ENCODE measurements around the gene DNAL1. TPM values are rescaled to one million over a fixed set of nuclear protein-coding genes. Genes with fewer than 3 reads are reported as not detected.

The DNAL1 gene
- total RNA-seq, 4 donors from 2014 or later = 5.9 to 11.7 (median 8.1) TPM

DNA sequence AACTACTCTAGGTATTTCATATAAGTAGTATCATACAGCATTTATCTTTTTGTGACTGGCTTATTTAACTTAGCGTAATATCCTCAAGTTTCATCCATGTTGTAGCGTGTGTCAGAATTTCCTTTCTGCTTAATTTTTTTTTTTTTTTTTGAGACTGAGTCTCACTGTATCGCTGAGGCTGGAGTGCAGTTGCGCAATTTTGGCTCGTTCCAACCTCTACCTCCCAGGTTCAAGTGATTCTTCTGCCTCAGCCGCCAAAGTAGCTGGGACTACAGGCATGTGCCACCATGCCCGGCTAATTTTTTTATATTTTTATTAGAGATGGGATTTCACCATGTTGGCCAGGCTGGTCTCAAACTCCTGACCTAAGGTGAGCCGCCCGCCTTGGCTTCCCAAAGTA lies 40.5 kb downstream of the DNAL1 start:
- TF ChIP-seq, protein P1, sequence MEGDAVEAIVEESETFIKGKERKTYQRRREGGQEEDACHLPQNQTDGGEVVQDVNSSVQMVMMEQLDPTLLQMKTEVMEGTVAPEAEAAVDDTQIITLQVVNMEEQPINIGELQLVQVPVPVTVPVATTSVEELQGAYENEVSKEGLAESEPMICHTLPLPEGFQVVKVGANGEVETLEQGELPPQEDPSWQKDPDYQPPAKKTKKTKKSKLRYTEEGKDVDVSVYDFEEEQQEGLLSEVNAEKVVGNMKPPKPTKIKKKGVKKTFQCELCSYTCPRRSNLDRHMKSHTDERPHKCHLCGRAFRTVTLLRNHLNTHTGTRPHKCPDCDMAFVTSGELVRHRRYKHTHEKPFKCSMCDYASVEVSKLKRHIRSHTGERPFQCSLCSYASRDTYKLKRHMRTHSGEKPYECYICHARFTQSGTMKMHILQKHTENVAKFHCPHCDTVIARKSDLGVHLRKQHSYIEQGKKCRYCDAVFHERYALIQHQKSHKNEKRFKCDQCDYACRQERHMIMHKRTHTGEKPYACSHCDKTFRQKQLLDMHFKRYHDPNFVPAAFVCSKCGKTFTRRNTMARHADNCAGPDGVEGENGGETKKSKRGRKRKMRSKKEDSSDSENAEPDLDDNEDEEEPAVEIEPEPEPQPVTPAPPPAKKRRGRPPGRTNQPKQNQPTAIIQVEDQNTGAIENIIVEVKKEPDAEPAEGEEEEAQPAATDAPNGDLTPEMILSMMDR (IDR thresholded peaks at IDR 0.05; ENCODE audit: low read depth) = no peak

DNA sequence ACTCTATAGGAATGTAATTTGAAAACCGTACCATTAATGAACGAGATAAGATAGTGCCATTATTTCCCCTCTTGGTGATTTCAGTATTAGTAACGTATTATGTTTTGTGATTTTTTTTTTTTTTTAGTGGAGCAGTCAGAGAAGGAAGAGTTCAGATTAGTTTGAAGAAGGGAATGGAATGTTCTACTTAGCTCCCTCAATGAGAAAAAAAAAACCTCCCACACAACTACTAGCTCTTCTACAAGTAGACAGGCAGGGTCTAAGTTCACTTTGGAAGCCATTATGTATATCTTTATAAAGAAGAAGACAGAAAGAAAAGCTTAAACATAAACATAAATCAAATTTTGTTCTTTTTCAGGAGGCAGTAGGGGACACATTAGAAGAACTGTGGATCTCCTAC lies 42.1 kb downstream of the DNAL1 start:
- TF ChIP-seq, protein P1 (IDR thresholded peaks at IDR 0.05; ENCODE audit: low read depth) = no peak

DNA sequence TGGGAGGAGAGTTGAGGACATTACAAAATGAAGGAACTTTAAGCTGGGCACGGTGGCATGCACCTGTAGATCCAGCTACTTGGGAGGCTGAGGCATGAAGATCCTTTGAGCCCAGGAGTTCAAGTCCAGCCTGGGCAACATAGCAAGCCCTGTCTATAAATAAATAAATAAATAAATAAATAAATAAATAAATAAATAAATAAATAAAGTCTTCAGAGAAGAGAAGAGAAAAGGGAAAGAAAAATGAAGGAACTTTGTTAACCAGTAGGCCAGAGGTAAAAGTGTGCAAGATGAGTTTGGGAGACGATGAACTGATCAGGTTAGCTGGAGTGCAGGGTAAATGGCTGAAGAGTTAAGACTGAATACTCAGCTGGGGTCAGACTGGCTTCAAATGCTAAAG lies 49.3 kb downstream of the DNAL1 start:
- TF ChIP-seq, protein P1 (IDR thresholded peaks at IDR 0.05; ENCODE audit: low read depth) = no peak

DNA sequence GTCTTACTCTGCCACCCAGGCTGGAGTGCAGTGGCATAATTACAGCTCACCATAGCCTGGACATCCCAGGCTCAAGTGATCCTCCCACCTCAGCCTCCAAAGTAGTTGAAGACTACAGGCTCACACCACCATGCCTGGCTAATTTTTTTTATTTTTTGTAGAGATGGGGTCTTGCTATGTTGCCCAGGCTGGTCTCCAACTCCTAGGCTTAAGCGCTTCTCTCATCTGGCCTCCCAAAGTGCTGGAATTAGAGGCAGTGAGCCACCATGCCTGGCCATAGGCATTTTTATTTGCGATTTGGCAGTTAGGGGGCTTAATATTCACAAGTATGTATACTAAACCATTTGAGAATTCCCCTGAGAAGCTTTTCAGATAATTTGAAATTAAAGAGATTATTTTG lies 50.3 kb downstream of the DNAL1 start:
- TF ChIP-seq, protein P1 (IDR thresholded peaks at IDR 0.05; ENCODE audit: low read depth) = no peak

DNA sequence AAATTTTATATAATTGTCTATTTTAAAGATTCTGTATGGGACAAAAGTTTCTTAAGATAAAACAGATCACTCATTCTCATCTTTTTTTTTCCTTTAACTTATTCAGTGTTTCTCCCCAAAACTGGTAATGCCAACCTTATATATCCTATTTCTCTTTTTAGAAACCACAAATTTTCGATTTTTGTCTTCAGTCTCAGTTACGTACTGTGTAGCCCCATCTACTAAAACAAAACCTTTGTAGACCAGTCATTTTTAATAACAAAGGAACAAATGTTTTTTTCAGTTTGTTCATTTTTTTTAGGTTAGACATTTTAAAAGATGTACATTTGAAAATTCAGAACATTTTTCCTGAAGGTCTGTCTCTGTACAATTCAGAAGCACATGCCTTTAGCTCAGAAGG lies 51.2 kb downstream of the DNAL1 start:
- TF ChIP-seq, protein P1 (IDR thresholded peaks at IDR 0.05; ENCODE audit: low read depth) = no peak

DNA sequence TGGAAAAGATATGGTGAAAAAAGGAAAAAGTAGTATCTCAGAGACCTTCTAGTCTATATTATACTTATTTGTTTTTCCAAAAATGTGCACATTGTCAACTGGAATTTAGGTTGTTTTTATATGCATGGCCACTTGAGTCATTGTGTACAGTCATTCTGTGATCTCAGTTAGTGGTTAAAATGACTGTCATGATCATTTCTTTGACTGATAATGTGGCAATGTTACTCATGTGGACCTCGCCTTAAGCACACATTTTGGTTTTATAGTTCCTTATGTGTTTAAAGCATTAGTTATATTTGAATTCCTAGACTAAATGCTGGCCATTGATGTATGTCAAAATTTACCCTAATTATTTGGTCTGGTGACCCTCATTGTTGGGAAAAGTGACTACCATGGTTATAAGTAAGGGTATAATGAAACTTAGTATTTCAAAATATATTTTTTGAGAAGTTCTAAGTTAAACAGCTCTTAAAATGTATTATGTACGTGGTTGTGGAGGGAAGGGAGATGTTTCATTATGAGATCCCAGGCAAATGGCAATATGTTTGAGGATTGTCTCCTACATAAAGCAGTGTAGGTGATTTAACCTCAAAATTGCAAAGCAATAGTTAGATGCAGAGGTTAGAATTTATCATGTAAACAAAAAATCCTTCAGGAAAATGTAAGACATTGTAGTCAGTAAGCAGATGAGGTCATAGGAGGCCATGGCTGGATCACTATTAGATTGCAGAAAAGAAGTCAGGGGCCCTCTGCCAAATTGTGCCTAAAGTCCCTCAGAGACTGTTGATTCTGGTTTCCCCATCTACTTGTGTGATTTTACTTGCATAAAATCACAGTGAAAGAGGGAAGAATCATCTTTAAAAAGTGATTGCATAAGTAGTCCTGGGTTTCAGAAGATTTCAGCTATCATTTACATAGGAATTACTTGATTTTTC lies 51.9 kb downstream of the DNAL1 start:
- TF ChIP-seq, protein P1 (IDR thresholded peaks at IDR 0.05; ENCODE audit: low read depth) = no peak

DNA sequence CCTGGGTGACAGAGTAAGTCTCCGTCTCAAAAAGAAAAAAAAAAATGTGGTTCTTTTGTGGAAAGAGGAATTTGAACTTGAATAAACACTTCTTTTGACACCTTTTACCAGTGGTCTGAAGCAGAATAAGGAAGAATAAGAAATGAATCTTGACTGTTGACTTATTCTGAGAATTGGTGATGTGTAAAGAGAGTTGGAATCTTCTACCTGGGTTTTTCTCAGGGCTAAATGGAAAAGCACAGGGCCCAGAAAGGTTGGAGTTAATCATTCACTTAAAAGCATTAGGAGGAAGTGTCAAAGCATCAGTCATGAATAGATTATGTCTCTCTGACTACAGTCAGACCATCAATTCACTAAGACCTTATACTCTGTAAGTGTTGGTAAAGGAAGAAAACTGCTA lies 55.5 kb downstream of the DNAL1 start:
- TF ChIP-seq, protein P1 (IDR thresholded peaks at IDR 0.05; ENCODE audit: low read depth) = no peak
